NCI-H748 treated with DMSO at 0.1 percent for 48 hours (cell line): ENCODE results near the gene NOP53.

Experiments
- DNase-seq: peaks from one replicate; lab custom pipeline; 2025; lab: John Stamatoyannopoulos, UW

Gene NOP53

GRCh38 chr19:47806435-47806834 is 61.1 kb downstream of the NOP53 start:
- no peak for DNase-seq
